Calu3 (cell line): Measurements from ENCODE around the gene OPTC. TPM values are rescaled to one million over a fixed set of nuclear protein-coding genes. Genes with fewer than 3 reads are reported as not detected.
"Not testable (repeated sequence)": the region's sequence is repeated elsewhere in the genome, so short reads cannot be mapped to it uniquely, and the experiment has no call there.

Experiments used
- Bru-seq: library from RNA; stranded (reverse); fragments of 400-500 nt; gene quantifications from one replicate; lab custom pipeline; 2021; lab: Mats Ljungman, UMichigan
- BruChase-seq, 2 experiments: library from RNA; stranded (reverse); fragments of 400-500 nt; gene quantifications; one replicate each; lab custom pipeline; 2021; lab: Mats Ljungman, UMichigan
- BruUV-seq: library from RNA; stranded (reverse); fragments of 400-500 nt; replicated peaks from 2 replicates; lab custom pipeline; 2021; lab: Mats Ljungman, UMichigan
- CTCF ChIA-PET: fragments of 300-600 bp; sonication (Branson Sonifier 250); formaldehyde crosslinking; loops from one replicate; lab custom pipeline; 2022; ENCODE audit warnings: antibody characterized with exemption; lab: Charles Lee
- DNase-seq: peaks from one replicate; pipeline ENCODE4 v3.0.0; 2022
- H3K27ac Mint-ChIP-seq: one replicate; pipeline ENCODE4 v1.8.0; 2022; ENCODE audit warnings: mixed read lengths; ENCODE audit not compliant: unreplicated experiment
- H3K27me3 Mint-ChIP-seq: one replicate; pipeline ENCODE4 v1.8.0; 2022; ENCODE audit warnings: mixed read lengths; ENCODE audit not compliant: unreplicated experiment
- H3K36me3 Mint-ChIP-seq: one replicate; pipeline ENCODE4 v1.8.0; 2022; ENCODE audit warnings: mild to moderate bottlenecking, moderate library complexity, mixed read lengths; ENCODE audit not compliant: insufficient read depth, unreplicated experiment
- H3K4me1 Mint-ChIP-seq: one replicate; pipeline ENCODE4 v1.8.0; 2022; ENCODE audit warnings: mild to moderate bottlenecking, low read depth, mixed read lengths; ENCODE audit not compliant: unreplicated experiment
- H3K4me3 Mint-ChIP-seq: one replicate; pipeline ENCODE4 v1.8.0; 2022; ENCODE audit warnings: mild to moderate bottlenecking, low read depth, moderate library complexity, mixed read lengths; ENCODE audit not compliant: unreplicated experiment
- H3K9me3 Mint-ChIP-seq: one replicate; pipeline ENCODE4 v1.8.0; 2022; ENCODE audit warnings: low read depth, mixed read lengths; ENCODE audit not compliant: unreplicated experiment
- CTCF ChIP-seq: fragments of 200-600 bp; IDR thresholded peaks from one replicate; pipeline ENCODE4 v1.8.0; 2022; ENCODE audit warnings: antibody characterized with exemption; ENCODE audit not compliant: unreplicated experiment
- intact Hi-C: fragments of 100-400 bp; cut with micrococcal nuclease; formaldehyde crosslinking; loops from one replicate; pipeline ENCODE4 v1.10.0; 2022; ENCODE audit not compliant: unreplicated experiment
- long read RNA-seq: library from polyadenylated mRNA; stranded (forward); transcript quantifications from one replicate; pipeline ENCODE4 v2.0.0, GENCODE V29; 2022
- total RNA-seq: library from RNA; stranded (reverse); gene quantifications from 2 replicates; pipeline ENCODE4 v1.2.3, GENCODE V29; 2022

OPTC gene, protein sequence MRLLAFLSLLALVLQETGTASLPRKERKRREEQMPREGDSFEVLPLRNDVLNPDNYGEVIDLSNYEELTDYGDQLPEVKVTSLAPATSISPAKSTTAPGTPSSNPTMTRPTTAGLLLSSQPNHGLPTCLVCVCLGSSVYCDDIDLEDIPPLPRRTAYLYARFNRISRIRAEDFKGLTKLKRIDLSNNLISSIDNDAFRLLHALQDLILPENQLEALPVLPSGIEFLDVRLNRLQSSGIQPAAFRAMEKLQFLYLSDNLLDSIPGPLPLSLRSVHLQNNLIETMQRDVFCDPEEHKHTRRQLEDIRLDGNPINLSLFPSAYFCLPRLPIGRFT
- total RNA-seq: not detected in 2 replicates
- Bru-seq, nascent RNA: not detected
- BruChase-seq, experiment 1, labeled RNA remaining after a 6-hour chase: not detected
- BruChase-seq, experiment 2, labeled RNA remaining after a 2-hour chase: not detected
- long read RNA-seq: 0 reads

DNA sequence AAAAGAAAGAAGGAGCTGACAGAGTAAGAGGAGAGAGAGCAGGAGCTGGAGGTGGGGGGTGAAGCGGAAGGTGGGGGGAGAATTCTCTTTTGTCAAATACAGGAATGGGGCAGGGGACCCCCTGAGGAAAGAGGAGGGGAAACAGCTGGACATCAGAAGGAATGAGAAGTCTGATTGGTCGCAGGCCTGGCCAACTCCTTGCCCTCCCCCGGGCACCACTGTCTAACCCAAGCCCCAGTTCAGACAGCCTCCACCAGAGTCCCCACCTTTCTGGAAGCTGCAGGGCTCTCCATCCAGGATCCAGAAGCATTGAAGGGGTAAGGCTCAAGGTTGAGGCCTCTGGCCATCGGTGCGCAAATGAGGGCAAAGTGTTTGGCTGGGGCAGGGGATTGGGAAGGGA lies at the start of gene OPTC:
OPTC (plus strand) TSS at position 253 of the 400 bp plus-strand sequence. CDS start 1,853 bp downstream, outside the sequence.
- no peak for TF ChIP-seq CTCF
- no peak within 1 kb of the TSS for H3K27ac Mint-ChIP-seq
- DNase-seq: no peak
- no TSS peak for BruUV-seq
- no peaks in the 10 kb centered on the region for H3K4me1 Mint-ChIP-seq
- CTCF ChIA-PET: interaction anchor here (0.7 to 1.3 kb wide), 2 partner anchors 17 to 287 kb away, joined by 3 read pairs; no protein-coding TSS in a partner anchor
- H3K4me3 Mint-ChIP-seq: no peak within 1 kb of the TSS
- H3K27me3 Mint-ChIP-seq: peaks cover 76% of the 10 kb centered on the region
- intact Hi-C loops: no loop called here
- no peaks in the 10 kb centered on the region for H3K36me3 Mint-ChIP-seq
- no peaks in the 10 kb centered on the region for H3K9me3 Mint-ChIP-seq

GRCh38 chr1:203444171-203444576 lies 49.8 kb upstream of the OPTC start:
- no peak overlapping the region for H3K4me3 Mint-ChIP-seq
- TF ChIP-seq CTCF: no peak
- peaks cover 99% of the 10 kb centered on the region for H3K27me3 Mint-ChIP-seq
- no peaks in the 10 kb centered on the region for H3K36me3 Mint-ChIP-seq
- H3K4me1 Mint-ChIP-seq: no peaks in the 10 kb centered on the region
- peaks cover 2% of the 10 kb centered on the region for H3K9me3 Mint-ChIP-seq
- BruUV-seq: no TSS peak
- no peak overlapping the region for H3K27ac Mint-ChIP-seq
- intact Hi-C loops: loop anchor here (5.0 kb wide), 1 partner anchor 102 kb away; no protein-coding TSS in a partner anchor
- no peak for DNase-seq
- CTCF ChIA-PET: interaction anchor here (1.6 kb wide), 1 partner anchor 36 kb away, joined by 3 read pairs; no protein-coding TSS in a partner anchor

GRCh38 chr1:203447151-203447550 lies 46.8 kb upstream of the OPTC start:
- no peak for TF ChIP-seq CTCF
- Mint-ChIP-seq H3K36me3 (no peaks in the 10 kb centered on the region), H3K9me3 (peaks cover 2% of the 10 kb centered on the region), H3K4me1 (no peaks in the 10 kb centered on the region), H3K27me3 (peaks cover 99% of the 10 kb centered on the region), H3K27ac (no peak overlapping the region), H3K4me3 (no peak overlapping the region)
- DNase-seq: no peak
- CTCF ChIA-PET: interaction anchor here (1.1 kb wide), 1 partner anchor 180 kb away, joined by 3 read pairs; no protein-coding TSS in a partner anchor
- BruUV-seq: no TSS peak
- intact Hi-C loops: no loop called here

DNA sequence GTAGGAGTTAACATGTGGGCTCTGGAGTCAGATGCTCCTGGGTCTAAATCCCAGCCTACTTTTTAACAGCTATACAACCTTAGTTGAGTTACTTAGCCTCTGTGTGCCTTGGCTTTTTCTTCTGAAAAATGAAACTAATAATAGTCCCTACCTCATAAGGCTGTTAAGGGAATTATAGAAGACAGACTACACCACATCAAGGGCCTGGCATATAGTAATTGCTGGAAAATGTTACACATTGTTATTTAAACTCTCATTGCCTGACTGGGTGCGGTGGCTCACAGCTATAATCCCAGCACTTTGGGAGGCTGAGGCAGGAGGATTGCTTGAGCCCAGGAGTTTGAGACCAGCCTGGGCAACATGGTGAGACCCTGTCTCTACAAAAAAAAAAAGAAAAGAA lies 46.4 kb upstream of the OPTC start:
- H3K4me1 Mint-ChIP-seq, DNase-seq, BruUV-seq, H3K36me3 Mint-ChIP-seq, intact Hi-C loops, H3K27ac Mint-ChIP-seq, H3K9me3 Mint-ChIP-seq, H3K4me3 Mint-ChIP-seq: not testable (repeated sequence)
- peaks cover 99% of the 10 kb centered on the region for H3K27me3 Mint-ChIP-seq
- CTCF ChIA-PET: interaction anchor here (1.1 kb wide), 1 partner anchor 180 kb away, joined by 3 read pairs; no protein-coding TSS in a partner anchor
